Mesenchymal stem cell (in vitro differentiated cells and primary cell): ENCODE measurements around the gene KIF18A.

Experiments
- DNase-seq: peaks from one replicate; pipeline ENCODE4 v3.0.0-alpha.2; 2013
- H2AFZ ChIP-seq: one replicate; pipeline ENCODE4 v1.6.1; 2013; ENCODE audit warnings: low read depth, mild to moderate bottlenecking, control low read depth, inconsistent platforms, low read length, moderate library complexity
- H2AK5ac ChIP-seq: 2 replicates; pipeline ENCODE4 v1.6.1; 2013; ENCODE audit warnings: low read length, moderate library complexity, mild to moderate bottlenecking, inconsistent platforms; ENCODE audit not compliant: severe bottlenecking
- H2BK120ac ChIP-seq: one replicate; pipeline ENCODE4 v1.6.1; 2013; ENCODE audit warnings: low read depth, mild to moderate bottlenecking, inconsistent platforms, low read length, moderate library complexity
- H2BK12ac ChIP-seq, 2 experiments: one replicate each; pipeline ENCODE4 v1.6.1; 2013; ENCODE audit warnings: inconsistent platforms in 2 of 2, low read length in 2 of 2, mild to moderate bottlenecking in 2 of 2, moderate library complexity in 2 of 2, control low read depth in 1 of 2
- H2BK15ac ChIP-seq: one replicate; pipeline ENCODE4 v1.6.1; 2013; ENCODE audit warnings: mild to moderate bottlenecking, low read depth, inconsistent platforms; ENCODE audit not compliant: poor library complexity, severe bottlenecking
- H2BK5ac ChIP-seq: 2 replicates; pipeline ENCODE4 v1.6.1; 2013; ENCODE audit warnings: low read depth, mild to moderate bottlenecking, low read length, control low read depth, inconsistent platforms; ENCODE audit not compliant: poor library complexity, severe bottlenecking
- H3K14ac ChIP-seq, 2 experiments: one replicate each; pipeline ENCODE4 v1.6.1; 2013; ENCODE audit warnings: inconsistent platforms in 2 of 2, low read length in 2 of 2, control low read depth in 1 of 2, mild to moderate bottlenecking in 1 of 2, moderate library complexity in 1 of 2
- H3K18ac ChIP-seq, 2 experiments: one replicate each; pipeline ENCODE4 v1.6.1; 2013; ENCODE audit warnings: inconsistent platforms in 2 of 2, low read length in 2 of 2, control low read depth in 1 of 2, low read depth in 1 of 2, mild to moderate bottlenecking in 1 of 2
- H3K23ac ChIP-seq, 2 experiments: one replicate each; pipeline ENCODE4 v1.6.1; 2013; ENCODE audit warnings: inconsistent platforms in 2 of 2, low read length in 2 of 2, mild to moderate bottlenecking in 2 of 2, moderate library complexity in 2 of 2, control low read depth in 1 of 2
- H3K27ac ChIP-seq: 2 replicates; pipeline ENCODE4 v1.5.1; 2013; ENCODE audit warnings: mild to moderate bottlenecking, moderate library complexity, low read length, control low read depth, inconsistent platforms; ENCODE audit not compliant: poor library complexity, severe bottlenecking
- H3K27me3 ChIP-seq, 2 experiments: 2 replicates each; pipeline versions ENCODE4 v1.6.1 to v1.7.0; 2013; ENCODE audit warnings: low read length in 2 of 2, mild to moderate bottlenecking in 2 of 2, moderate library complexity in 2 of 2, control low read depth in 1 of 2, inconsistent platforms in 1 of 2; ENCODE audit not compliant: control insufficient read depth in 1 of 2, insufficient read depth in 1 of 2
- H3K36me3 ChIP-seq, 2 experiments: 2 replicates each; pipeline versions ENCODE4 v1.6.1 to v1.7.0; 2013; ENCODE audit warnings: low read length in 2 of 2, control low read depth in 1 of 2, inconsistent platforms in 1 of 2, low read depth in 1 of 2, mild to moderate bottlenecking in 1 of 2; ENCODE audit not compliant: insufficient read depth in 2 of 2, control insufficient read depth in 1 of 2
- H3K4ac ChIP-seq, 2 experiments: one replicate each; pipeline ENCODE4 v1.6.1; 2013; ENCODE audit warnings: inconsistent platforms in 2 of 2, low read length in 2 of 2, mild to moderate bottlenecking in 2 of 2, moderate library complexity in 2 of 2, control low read depth in 1 of 2, low read depth in 1 of 2
- H3K4me1 ChIP-seq: 2 replicates; pipeline ENCODE4 v1.6.1; 2013; ENCODE audit warnings: low read depth, low read length, control low read depth; ENCODE audit not compliant: control insufficient read depth, insufficient read depth
- H3K4me2 ChIP-seq: 2 replicates; pipeline ENCODE4 v1.6.1; 2013; ENCODE audit warnings: low read length, mild to moderate bottlenecking, inconsistent platforms; ENCODE audit not compliant: poor library complexity, severe bottlenecking
- H3K4me3 ChIP-seq, 2 experiments: 2 replicates each; pipeline versions ENCODE4 v1.5.1 to v1.7.0; 2013; ENCODE audit warnings: low read length in 2 of 2, mild to moderate bottlenecking in 2 of 2, control low read depth in 1 of 2, low read depth in 1 of 2; ENCODE audit not compliant: insufficient read depth in 1 of 2
- H3K79me1 ChIP-seq: replicated peaks from 2 replicates; pipeline ENCODE4 v1.6.1; 2013; ENCODE audit warnings: mild to moderate bottlenecking, control low read depth, low read length, inconsistent platforms; ENCODE audit not compliant: poor library complexity, severe bottlenecking
- H3K9ac ChIP-seq: 2 replicates; pipeline ENCODE4 v1.7.0; 2013; ENCODE audit warnings: mild to moderate bottlenecking, low read length, moderate library complexity
- H3K9me3 ChIP-seq: 2 replicates; pipeline ENCODE4 v1.7.0; 2013; ENCODE audit warnings: mild to moderate bottlenecking, low read length; ENCODE audit not compliant: control insufficient read depth
- H4K8ac ChIP-seq: one replicate; pipeline ENCODE4 v1.6.1; 2013; ENCODE audit warnings: inconsistent platforms, mild to moderate bottlenecking, low read length, moderate library complexity
- H4K91ac ChIP-seq: one replicate; pipeline ENCODE4 v1.6.1; 2013; ENCODE audit warnings: mild to moderate bottlenecking, low read length, inconsistent platforms
- WGBS: methylation state at CpG from one replicate; pipeline ENCODE4 v1.1.7; 2013; ENCODE audit warnings: mixed read lengths; 5-methylcytosine and 5-hydroxymethylcytosine counted together

Gene KIF18A

GRCh38 chr11:28040384-28040783, 67.6 kb downstream of the KIF18A start:
- H3K79me1 ChIP-seq, result peaks cover 2% of the 10 kb centered on the region
- H2BK12ac ChIP-seq, result no peak overlapping the region
- H3K4me3 ChIP-seq, result no peak overlapping the region
- no peak overlapping the region for H2BK15ac ChIP-seq
- H3K4me2 ChIP-seq, result no peak overlapping the region
- no peaks in the 10 kb centered on the region for H3K36me3 ChIP-seq
- no peak overlapping the region for H2BK120ac ChIP-seq
- no peak overlapping the region for H3K23ac ChIP-seq
- no peak overlapping the region for H3K27ac ChIP-seq
- H3K14ac ChIP-seq, result no peak overlapping the region
- no peaks in the 10 kb centered on the region for H3K4me1 ChIP-seq
- no peak overlapping the region for H2BK5ac ChIP-seq
- H3K27me3 ChIP-seq, result no peaks in the 10 kb centered on the region
- WGBS, result 94% methylated on average over 2 of the region's 2 CpGs
- H4K91ac ChIP-seq, result no peak overlapping the region
- no peak overlapping the region for H3K4ac ChIP-seq
- no peak for DNase-seq
- H3K18ac ChIP-seq, result no peak overlapping the region
- no peak overlapping the region for H3K9ac ChIP-seq
- H4K8ac ChIP-seq, result no peak overlapping the region
- no peak overlapping the region for H2AK5ac ChIP-seq
- no peak overlapping the region for H2AFZ ChIP-seq
- no peaks in the 10 kb centered on the region for H3K9me3 ChIP-seq

GRCh38 chr11:28038775-28039174, 69.2 kb downstream of the KIF18A start:
- Histone ChIP-seq H3K4me1 (no peaks in the 10 kb centered on the region), H4K8ac (no peak overlapping the region), H4K91ac (no peak overlapping the region), H2BK15ac (no peak overlapping the region), H3K36me3 (no peaks in the 10 kb centered on the region), H2BK120ac (no peak overlapping the region), H2BK12ac (no peak overlapping the region), H3K79me1 (peaks cover 2% of the 10 kb centered on the region), H2BK5ac (no peak overlapping the region), H3K4ac (no peak overlapping the region), H3K14ac (no peak overlapping the region), H3K27ac (no peak overlapping the region), H3K4me3 (no peak overlapping the region), H2AFZ (no peak overlapping the region), H3K18ac (no peak overlapping the region), H3K23ac (no peak overlapping the region), H3K9me3 (no peaks in the 10 kb centered on the region), H3K9ac (no peak overlapping the region), H3K27me3 (no peaks in the 10 kb centered on the region), H2AK5ac (no peak overlapping the region), H3K4me2 (no peak overlapping the region)
- no peak for DNase-seq
- no CpG with 5 or more reads among the region's 1 CpG for WGBS

- H3K14ac ChIP-seq, result no peak overlapping the region
- H4K8ac ChIP-seq, result no peak overlapping the region
- H2BK5ac ChIP-seq, result no peak overlapping the region
- H3K4me3 ChIP-seq, result no peak overlapping the region
- H3K79me1 ChIP-seq, result peaks cover 2% of the 10 kb centered on the region
- no peak overlapping the region for H3K23ac ChIP-seq
- H3K9ac ChIP-seq, result no peak overlapping the region
- no CpG with 5 or more reads among the region's 2 CpGs for WGBS
- no peak overlapping the region for H2BK120ac ChIP-seq
- no peak overlapping the region for H2AK5ac ChIP-seq
- H2BK12ac ChIP-seq, result no peak overlapping the region
- DNase-seq, result no peak
- H3K36me3 ChIP-seq, result no peaks in the 10 kb centered on the region
- peaks cover 3% of the 10 kb centered on the region for H3K9me3 ChIP-seq
- H3K18ac ChIP-seq, result no peak overlapping the region
- no peak overlapping the region for H3K4ac ChIP-seq
- no peak overlapping the region for H2BK15ac ChIP-seq
- no peaks in the 10 kb centered on the region for H3K27me3 ChIP-seq
- no peaks in the 10 kb centered on the region for H3K4me1 ChIP-seq
- H2AFZ ChIP-seq, result no peak overlapping the region
- H3K4me2 ChIP-seq, result no peak overlapping the region
- no peak overlapping the region for H3K27ac ChIP-seq
- no peak overlapping the region for H4K91ac ChIP-seq
These were observed 81.2 kb downstream of the KIF18A start for GRCh38 chr11:28026634-28027290.

GRCh38 chr11:28017816-28018215, 90.1 kb downstream of the KIF18A start:
- Histone ChIP-seq H3K4me1 (no peaks in the 10 kb centered on the region), H3K27me3 (no peaks in the 10 kb centered on the region), H2BK5ac (no peak overlapping the region), H3K18ac (no peak overlapping the region), H3K79me1 (no peaks in the 10 kb centered on the region), H3K23ac (no peak overlapping the region), H4K8ac (no peak overlapping the region), H4K91ac (no peak overlapping the region), H3K14ac (no peak overlapping the region), H3K36me3 (no peaks in the 10 kb centered on the region), H2BK12ac (no peak overlapping the region), H2AFZ (no peak overlapping the region), H3K4me3 (no peak overlapping the region), H3K27ac (no peak overlapping the region), H3K9ac (no peak overlapping the region), H3K4me2 (no peak overlapping the region), H3K9me3 (no peaks in the 10 kb centered on the region), H2BK120ac (no peak overlapping the region), H2BK15ac (no peak overlapping the region), H3K4ac (no peak overlapping the region), H2AK5ac (no peak overlapping the region)
- 75% methylated on average over 1 of the region's 2 CpGs for WGBS
- DNase-seq, result peak; percentile 52
